Type B pancreatic cell (in vitro differentiated cells): ENCODE measurements around the gene ENTHD1. TPM values are rescaled to one million over a fixed set of nuclear protein-coding genes. Genes with fewer than 3 reads are reported as not detected.

Source experiments
- DNase-seq: peaks from one replicate; pipeline ENCODE4 v3.0.0; 2021; ENCODE audit warnings: mixed read lengths; ENCODE audit not compliant: unreplicated experiment; ENCODE audit errors: extremely low spot score
- H3K27ac Mint-ChIP-seq: 2 replicates; pipeline ENCODE4 v1.8.0; 2021; ENCODE audit warnings: mild to moderate bottlenecking, mixed read lengths
- H3K27me3 Mint-ChIP-seq: 2 replicates; pipeline ENCODE4 v1.8.0; 2021; ENCODE audit warnings: mixed read lengths
- H3K36me3 Mint-ChIP-seq: 2 replicates; pipeline ENCODE4 v1.8.0; 2021; ENCODE audit warnings: mixed read lengths
- H3K4me1 Mint-ChIP-seq: one replicate; pipeline ENCODE4 v1.8.0; 2021; ENCODE audit warnings: mixed read lengths; ENCODE audit not compliant: unreplicated experiment
- H3K4me3 Mint-ChIP-seq: 2 replicates; pipeline ENCODE4 v1.8.0; 2021; ENCODE audit warnings: mild to moderate bottlenecking, mixed read lengths
- H3K9me3 Mint-ChIP-seq: 2 replicates; pipeline ENCODE4 v1.8.0; 2021; ENCODE audit warnings: mixed read lengths
- total RNA-seq: library from RNA; stranded (reverse); gene quantifications from 2 replicates; pipeline ENCODE4 v1.2.1, GENCODE V29; 2021; ENCODE audit warnings: low replicate concordance
- TF ChIP-seq, protein P1 (sequence below): fragments of 200-600 bp; sonication (generic); conservative IDR thresholded peaks from 2 replicates; pipeline ENCODE4 v1.5.0; 2021; ENCODE audit warnings: antibody characterized with exemption, mild to moderate bottlenecking

Gene ENTHD1
- total RNA-seq, 1 donor from 2014 or later, result not detected

DNA sequence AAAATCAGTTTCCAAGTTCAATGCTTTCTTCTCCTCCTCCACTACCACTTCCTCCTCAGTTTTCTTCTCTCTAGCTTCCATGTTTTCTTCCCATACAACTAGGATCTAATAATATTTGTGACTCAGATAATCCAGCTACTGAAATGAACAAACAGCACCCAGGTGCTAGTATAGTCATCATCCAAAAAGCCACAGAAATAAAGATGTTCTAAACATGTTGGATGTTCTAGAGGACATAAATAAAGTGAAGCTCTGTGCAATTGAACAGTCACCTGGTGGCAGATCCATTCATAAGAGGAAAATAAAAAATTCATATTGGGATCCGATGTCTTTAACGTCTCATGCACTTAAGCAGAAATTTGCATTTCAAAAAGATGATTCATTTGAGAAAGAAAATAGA, 142.8 kb downstream of the ENTHD1 start:
- Mint-ChIP-seq H3K36me3 (no peaks in the 10 kb centered on the region), H3K4me1 (no peaks in the 10 kb centered on the region), H3K27ac (no peak overlapping the region), H3K9me3 (no peaks in the 10 kb centered on the region), H3K4me3 (no peak overlapping the region), H3K27me3 (peaks cover 31% of the 10 kb centered on the region)
- DNase-seq, result no peak
- TF ChIP-seq, protein P1, sequence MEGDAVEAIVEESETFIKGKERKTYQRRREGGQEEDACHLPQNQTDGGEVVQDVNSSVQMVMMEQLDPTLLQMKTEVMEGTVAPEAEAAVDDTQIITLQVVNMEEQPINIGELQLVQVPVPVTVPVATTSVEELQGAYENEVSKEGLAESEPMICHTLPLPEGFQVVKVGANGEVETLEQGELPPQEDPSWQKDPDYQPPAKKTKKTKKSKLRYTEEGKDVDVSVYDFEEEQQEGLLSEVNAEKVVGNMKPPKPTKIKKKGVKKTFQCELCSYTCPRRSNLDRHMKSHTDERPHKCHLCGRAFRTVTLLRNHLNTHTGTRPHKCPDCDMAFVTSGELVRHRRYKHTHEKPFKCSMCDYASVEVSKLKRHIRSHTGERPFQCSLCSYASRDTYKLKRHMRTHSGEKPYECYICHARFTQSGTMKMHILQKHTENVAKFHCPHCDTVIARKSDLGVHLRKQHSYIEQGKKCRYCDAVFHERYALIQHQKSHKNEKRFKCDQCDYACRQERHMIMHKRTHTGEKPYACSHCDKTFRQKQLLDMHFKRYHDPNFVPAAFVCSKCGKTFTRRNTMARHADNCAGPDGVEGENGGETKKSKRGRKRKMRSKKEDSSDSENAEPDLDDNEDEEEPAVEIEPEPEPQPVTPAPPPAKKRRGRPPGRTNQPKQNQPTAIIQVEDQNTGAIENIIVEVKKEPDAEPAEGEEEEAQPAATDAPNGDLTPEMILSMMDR, result no peak

DNA sequence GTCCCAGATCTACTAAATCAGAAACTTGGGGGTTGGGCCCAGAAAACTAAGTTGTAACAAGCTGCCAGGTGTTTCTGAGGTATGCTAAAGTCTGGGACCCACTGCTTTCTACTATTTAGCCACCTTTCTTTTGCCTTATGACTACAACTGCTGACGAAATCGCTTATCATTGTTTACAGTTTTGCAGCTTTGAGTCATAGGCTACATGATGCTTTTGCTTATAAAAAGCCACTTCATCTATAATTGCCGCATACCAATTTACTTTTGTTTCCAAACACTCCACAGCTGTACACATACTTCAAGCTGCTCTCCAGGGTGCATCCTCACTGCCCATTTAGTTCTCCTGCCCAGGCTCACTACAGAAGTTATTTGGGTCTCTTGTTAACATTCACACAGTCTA, 144.7 kb downstream of the ENTHD1 start:
- Mint-ChIP-seq H3K4me1 (no peaks in the 10 kb centered on the region), H3K27me3 (peaks cover 39% of the 10 kb centered on the region), H3K36me3 (no peaks in the 10 kb centered on the region), H3K27ac (no peak overlapping the region), H3K4me3 (no peak overlapping the region), H3K9me3 (no peaks in the 10 kb centered on the region)
- DNase-seq, result no peak
- TF ChIP-seq, protein P1, result no peak

DNA sequence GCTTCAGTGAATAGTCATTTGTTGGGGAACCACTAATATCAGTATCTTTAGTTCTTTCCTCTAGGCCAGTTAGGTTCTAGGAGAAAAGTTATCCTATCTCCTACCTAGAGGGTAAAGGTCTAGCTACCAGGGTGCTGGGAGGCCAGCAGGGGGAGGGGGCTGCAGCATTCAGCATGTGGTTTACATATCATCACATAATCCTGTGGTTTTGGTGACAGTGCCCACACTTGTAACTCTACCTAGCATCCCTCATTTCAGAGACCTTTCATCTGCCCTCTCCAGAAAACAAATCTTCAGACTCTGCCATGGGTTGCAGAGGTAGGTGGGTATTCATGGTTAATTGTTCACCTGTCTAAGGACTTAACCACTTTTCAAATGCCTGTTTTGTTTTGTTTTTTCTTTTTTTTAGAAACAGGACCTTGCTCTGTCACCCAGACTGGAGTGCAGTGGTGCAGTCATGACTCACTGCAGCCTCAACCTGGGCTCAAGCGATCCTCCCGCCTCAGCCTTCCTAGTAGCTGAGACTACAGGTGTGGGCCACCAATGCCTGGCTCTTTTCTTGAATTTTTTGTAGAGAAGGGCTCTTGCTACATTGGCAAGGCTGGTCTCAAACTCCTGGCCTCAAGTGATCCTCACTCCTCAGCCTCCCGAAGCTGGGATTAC, 146.8 kb downstream of the ENTHD1 start:
- no peaks in the 10 kb centered on the region for H3K36me3 Mint-ChIP-seq
- no peak overlapping the region for H3K27ac Mint-ChIP-seq
- H3K4me3 Mint-ChIP-seq, result no peak overlapping the region
- peaks cover 38% of the 10 kb centered on the region for H3K27me3 Mint-ChIP-seq
- TF ChIP-seq, protein P1, result no peak
- no peak for DNase-seq
- no peaks in the 10 kb centered on the region for H3K9me3 Mint-ChIP-seq
- H3K4me1 Mint-ChIP-seq, result no peaks in the 10 kb centered on the region

DNA sequence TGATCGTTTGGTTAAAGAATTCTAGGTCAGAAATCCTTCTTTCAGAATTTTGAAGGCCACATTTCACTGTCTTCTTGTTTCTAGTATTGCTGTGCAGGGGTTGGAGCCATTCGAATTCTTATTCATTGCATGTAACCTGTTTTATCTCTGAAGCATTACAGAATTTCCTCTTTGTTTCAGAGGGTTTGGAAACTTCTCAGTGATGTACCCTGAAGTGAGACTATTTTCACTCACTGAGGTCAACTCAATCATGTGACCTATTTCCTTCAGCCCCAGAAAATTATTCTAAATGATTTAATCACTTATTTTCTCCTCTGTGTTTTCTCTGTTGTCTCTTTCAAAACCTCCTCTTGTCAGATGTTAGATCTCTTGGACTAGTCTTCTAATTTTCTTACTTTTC, 147.8 kb downstream of the ENTHD1 start:
- DNase-seq, result no peak
- no peaks in the 10 kb centered on the region for H3K9me3 Mint-ChIP-seq
- H3K27ac Mint-ChIP-seq, result no peak overlapping the region
- no peak overlapping the region for H3K4me3 Mint-ChIP-seq
- no peaks in the 10 kb centered on the region for H3K36me3 Mint-ChIP-seq
- peaks cover 35% of the 10 kb centered on the region for H3K27me3 Mint-ChIP-seq
- H3K4me1 Mint-ChIP-seq, result no peaks in the 10 kb centered on the region
- TF ChIP-seq, protein P1, result no peak

DNA sequence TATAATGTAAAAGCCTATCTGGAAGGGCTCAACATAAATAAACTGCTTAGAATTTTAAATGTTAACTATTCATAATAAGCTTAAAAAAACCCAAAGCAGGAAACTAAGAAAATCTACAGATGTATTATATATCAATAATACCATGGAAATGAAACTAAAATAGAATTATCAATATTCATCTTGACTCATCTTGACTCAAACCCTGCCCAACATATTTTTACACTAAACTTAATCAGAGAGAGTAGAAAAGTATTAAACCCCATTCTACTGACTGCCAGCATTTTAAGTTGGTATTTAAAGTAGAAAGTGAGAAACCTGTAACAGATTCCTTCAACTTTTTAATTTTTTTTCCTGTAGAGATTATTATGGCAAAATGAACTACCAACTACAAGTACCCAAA, 149.2 kb downstream of the ENTHD1 start:
- Mint-ChIP-seq H3K9me3 (no peaks in the 10 kb centered on the region), H3K27me3 (peaks cover 30% of the 10 kb centered on the region), H3K4me1 (no peaks in the 10 kb centered on the region), H3K27ac (no peak overlapping the region), H3K4me3 (no peak overlapping the region), H3K36me3 (no peaks in the 10 kb centered on the region)
- TF ChIP-seq, protein P1, result no peak
- no peak for DNase-seq
